Stimulated activated CD4-positive, alpha-beta T cell treated with anti-CD3 and anti-CD28 coated beads, Interleukin-2, amount 100 ng/mL, for 48 hours (primary cell): Measurements from ENCODE around the gene SLC25A19.
"Not testable (repeated sequence)": the region's sequence is repeated elsewhere in the genome, so short reads cannot be mapped to it uniquely, and the experiment has no call there.

ENCODE experiments used
- DNase-seq, 2 donors: peaks; one replicate each; pipeline ENCODE4 v3.0.0-alpha.2; 2020

SLC25A19 gene

DNA sequence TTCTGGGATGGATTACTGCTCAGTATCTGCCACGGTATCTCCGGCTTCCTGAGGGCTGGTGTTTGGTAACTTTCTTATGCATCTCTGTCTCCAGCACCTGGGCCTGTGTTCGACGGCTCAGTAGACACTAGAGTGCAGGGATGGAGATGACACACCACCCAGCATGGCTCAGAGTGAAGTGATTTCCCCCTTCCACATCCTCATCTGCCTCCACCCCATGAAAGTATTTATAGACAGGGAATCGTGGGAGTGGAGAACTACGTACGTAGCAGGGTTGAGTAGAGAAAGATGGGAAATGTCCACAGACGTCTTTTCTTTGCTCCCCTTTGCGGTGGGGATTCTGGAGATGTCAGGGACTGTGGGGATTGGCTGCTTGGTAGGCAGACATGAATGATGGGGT, 11.8 kb upstream of the SLC25A19 start:
- no peak for DNase-seq

DNA sequence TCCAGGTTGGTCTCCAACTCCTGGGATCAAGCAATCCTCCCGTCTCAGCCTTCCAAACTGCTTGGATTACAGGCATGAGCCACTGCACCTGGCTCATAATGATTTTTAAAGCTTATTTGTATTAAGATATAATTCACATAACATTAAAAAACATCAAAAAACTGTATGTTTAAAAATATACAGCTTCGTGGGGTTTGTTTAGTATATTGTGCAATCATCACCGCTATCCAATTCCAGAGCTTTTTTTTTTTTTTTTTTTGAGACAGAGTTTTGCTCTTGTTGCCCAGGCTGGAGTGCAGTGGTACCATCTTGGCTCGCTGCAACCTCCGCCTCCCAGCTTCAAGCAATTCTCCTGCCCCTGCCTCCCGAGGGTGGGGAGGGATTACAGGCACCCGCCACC, 11.0 kb upstream of the SLC25A19 start:
- no peak for DNase-seq

DNA sequence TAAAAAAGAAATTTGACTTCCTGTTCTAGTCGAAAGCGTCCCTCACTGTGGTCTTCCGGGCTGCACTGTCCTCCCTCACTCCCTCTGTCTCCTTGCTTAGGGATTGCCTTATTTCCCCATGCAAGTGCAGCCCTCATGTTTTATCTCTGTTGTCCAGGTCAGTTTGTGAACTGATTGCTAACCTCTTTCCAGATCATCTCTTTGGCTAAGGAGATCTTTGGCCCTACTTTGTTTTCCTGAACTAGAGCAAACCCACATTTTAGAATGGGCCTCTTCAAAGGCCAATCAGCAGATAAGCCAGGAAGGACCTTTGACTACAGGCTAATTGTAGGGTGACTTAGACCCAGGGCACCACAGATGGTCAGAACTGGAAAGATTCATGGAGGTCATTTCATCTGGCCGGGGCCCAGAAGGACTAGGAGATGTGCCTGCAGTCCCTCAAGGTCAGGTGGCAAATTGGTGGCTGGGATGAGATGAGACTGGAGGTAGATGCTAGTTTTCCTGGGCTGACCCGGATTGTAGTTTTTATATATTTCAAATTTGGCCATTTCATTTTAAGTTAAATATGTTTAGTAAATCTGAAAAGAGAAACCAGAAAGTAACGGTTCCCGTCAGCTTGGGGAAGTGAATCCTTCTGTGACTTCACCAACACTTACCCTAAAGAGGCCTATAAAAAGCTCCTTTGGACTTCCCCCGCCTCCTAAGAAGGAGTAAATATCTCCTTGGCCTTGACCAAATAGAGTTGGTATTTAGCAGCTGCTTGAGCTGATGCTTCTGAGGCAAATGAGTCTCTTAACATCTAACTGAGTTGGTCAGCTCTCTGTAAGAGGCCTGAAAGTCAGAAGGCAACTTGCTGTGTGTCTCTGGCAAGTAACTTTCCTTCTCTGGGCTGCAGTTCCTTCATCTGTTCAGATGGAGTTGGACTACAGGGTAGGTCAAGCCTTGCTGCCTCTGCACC, 6.2 kb upstream of the SLC25A19 start:
- DNase-seq, result peak in 1 of 2 donors; percentile 29

- not testable (repeated sequence) for DNase-seq
Measured at GRCh38 chr17:75292810-75293448, 3.7 kb upstream of the SLC25A19 start.

- DNase-seq, result peak; percentile 51 to 54
Measured at GRCh38 chr17:75289832-75290337, 652 bp upstream of the SLC25A19 start.

GRCh38 chr17:75288770-75289114, 491 bp downstream of the SLC25A19 start:
- peak; percentile 35 to 36 for DNase-seq

DNA sequence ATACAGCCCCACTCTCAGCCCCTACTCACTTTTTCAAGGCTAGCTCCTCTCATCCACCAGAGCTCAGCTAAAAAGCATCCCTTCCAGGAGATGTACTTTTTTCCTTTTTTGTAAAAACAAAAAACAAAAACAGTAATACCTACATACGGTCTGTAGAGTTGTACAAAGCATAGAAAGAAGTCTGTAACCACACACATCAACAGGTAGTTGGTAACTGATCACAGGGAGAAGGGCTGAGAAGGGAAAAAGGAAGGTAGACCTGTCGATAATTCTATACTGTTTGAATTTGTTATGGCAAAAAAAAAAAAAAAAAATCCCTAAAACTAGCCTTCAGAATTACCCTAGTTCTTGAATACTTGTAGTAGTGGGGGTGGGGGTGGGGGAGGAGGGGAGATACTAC, 874 bp downstream of the SLC25A19 start:
- no peak for DNase-seq

DNA sequence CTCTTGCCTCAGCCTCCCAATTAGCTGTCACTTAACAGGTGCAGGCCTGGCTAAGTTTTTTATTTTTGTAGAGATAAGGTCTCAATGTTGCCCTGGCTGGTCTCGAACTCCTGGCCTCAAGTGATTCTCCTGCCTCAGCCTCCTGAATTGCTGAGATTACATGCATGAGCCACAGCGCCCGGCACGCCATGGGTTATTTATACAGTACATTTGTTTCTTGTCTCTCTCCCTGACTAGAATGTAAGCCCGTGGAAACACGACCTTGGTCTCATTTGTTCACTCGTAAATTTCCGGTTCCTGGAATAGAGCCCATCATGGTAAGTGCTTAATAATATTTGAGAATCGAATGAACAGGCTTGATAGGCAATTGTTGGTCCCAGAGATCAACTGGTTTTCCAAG, 2.0 kb downstream of the SLC25A19 start:
- no peak for DNase-seq

GRCh38 chr17:75285123-75285522, 4.1 kb downstream of the SLC25A19 start:
- no peak for DNase-seq

- not testable (repeated sequence) for DNase-seq
Measured at GRCh38 chr17:75280189-75280588, 9.0 kb downstream of the SLC25A19 start.

DNA sequence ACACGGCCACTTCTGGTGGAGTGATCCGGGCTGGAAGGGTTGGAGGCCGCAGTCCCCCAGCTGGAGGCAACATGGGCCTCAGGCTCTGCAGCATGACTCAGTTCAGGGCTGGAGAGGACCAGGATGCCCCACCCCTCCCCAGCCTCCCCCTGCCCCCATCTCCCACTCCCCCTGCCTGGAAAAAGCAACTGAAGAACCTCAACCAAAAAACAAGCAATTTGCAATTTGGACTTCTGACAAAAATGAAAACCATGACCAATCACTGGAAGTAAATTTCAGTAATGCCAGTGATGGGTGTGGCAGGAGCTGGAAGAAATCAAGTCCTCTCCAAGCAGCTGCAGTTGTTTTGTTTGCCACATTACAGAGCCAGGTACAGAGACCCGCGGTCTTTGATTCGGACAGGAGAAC, 11.6 kb downstream of the SLC25A19 start:
- DNase-seq, result no peak

- DNase-seq, result no peak
Measured at GRCh38 chr17:75273977-75274708, 15.1 kb downstream of the SLC25A19 start.

DNA sequence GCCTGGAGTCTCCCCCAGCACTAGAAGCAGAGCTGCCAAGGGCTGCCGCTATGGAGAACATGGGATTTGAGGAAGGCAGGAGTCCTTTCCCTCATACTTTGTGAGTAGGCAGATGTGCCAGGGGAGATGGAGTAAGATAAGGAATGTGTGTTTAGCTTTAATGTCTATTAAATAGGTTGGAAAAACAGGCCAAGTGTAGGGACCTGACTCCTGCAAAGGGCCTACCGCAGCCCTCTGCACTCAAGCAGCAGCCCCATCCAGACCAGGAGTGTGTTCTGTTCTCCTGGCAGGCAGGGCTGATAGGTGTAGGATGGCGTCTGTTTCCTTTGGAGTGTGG, 16.4 kb downstream of the SLC25A19 start:
- no peak for DNase-seq

DNA sequence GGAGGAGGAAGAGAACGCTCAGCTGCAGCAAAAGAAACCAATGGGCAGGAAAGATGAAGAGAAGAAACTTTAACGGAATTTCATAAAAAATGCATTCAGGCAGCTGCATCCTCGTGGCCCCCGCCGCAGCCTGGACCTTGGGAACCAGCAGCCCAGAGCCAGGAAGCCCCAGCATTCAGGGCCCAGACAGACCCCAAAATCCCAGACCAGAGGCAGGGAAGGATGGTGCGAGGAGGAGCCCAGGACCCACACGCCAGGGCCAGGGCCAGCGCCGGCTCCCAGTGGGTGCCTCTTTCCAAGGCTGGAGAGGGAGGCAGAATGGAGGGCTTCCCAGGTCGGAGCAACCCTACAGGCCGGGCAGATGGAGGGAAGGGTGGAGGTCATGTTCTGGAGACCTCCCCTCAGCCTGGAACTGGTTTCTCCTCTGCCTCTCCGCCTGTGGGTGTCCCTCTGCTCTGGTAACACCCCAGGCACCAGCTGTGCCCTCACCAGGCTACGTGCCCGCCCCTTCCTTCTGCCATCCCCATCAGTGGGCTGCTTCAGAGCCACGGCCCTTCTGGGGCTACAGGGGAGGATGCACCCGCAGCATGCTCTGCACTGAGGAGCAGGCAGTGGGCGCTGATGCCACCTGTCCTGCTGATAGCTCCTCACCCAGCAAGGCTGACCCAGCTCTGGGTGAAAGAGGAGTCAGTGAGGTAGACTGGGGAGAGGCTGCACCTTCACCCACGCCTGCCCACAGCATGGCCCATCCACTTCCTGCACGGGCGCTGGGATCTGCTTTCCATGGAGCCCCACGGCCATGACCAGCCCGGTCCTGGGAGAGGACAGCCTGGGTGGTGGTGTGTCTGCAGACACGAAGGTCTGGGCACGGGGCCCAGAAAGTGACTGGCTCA, 17.0 kb downstream of the SLC25A19 start:
- DNase-seq, result no peak

DNA sequence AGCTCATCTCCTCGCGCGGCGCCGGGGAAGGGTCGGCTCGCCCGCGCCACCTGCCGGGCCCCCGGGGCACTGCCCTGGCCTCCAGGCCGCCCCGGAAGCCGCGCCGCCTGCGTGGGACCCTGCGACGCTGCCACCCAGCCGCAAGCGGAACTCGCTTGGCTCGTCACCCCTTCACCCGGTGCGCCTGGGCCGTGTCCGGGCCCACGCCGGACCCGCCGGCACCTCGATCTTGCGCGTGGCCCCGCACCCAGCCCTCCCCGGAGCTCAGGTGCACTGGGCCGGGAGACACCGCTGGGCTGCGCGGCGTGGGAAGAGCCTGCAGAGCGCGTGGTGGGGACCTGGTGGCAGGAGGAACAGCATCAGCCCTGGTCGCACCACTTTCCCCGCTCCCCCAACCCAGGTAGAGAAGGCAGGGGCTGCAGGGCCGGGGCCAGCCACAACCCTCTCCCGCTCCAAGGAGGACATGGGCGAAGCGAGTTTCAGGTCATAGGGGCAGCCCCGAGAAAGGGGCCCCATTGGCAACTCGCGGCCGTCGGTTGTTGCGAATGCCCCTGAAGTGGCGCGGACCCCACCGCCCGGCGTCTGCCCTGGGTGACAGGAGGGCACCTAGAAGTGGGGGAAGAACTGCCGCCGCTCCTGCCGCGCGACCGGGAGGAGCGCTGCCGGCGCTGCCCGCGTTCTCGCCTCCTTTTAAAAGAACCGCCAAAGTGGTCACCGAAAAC, 17.8 kb downstream of the SLC25A19 start:
- DNase-seq, result peak; percentile 84 to 93

DNA sequence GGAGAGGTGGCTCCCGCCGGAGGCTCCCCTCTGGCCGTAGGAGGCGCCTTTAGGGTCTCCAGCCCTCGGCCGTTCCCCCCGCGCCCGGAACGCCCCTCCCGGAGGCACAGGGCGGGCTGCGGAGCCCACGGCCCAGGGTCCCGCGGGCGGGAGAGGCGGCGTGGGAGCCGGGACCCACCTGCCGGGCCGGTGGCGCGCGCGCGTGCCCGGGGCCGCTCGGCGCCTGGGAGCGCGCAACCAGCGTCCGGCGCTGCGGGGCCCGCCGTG, 18.3 kb downstream of the SLC25A19 start, which contains the start of gene MIF4GD:
Gene MIF4GD, minus strand, starts transcription at position 266 of the 267 bp plus-strand sequence. CDS start 1,036 bp downstream, outside the sequence.
- DNase-seq, result no peak

- DNase-seq, result peak; percentile 52 to 55
Measured at GRCh38 chr17:75270218-75270965, 18.8 kb downstream of the SLC25A19 start.

- DNase-seq, result no peak
Measured at GRCh38 chr17:75269844-75270217, 19.4 kb downstream of the SLC25A19 start.

DNA sequence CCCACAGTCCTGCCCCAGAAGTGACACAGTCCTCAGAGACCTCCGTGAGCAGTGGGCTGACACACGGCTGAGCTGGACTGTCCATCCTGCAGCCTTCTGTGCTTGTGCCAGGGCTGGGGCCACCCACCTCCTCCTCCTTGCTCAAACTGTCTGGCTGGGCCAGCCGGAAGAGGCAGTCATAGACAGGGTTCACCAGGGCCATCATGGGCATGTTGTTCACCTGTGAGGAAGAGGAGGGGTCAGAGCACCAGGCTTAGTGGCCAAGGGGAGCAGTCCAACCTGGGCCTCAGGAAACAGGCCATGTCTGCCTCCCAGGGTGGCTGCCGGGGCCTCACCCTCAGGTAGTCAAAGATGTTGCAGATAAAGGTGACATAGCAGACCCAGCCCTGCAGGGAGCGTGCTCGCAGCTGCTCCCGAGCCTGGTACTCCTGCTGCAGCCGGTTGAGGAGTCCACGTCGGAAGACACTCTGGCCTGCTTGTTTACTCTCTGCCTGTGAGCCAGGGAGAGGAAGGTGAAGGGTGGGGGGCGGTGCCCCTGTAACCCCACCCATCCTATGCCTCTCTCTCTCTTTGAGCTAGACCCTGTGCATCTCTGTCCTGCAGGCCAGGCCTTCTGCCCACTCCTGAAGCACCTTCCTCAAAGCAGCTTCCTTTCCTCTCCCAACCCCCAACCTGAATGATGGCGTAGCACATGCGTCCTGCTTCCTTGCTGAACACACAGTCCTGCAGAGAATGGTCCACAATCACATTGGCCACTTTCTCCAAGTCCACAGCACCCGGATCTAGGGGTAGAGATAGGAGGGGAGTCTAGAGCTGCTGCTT, 21.6 kb downstream of the SLC25A19 start:
- no peak for DNase-seq

DNA sequence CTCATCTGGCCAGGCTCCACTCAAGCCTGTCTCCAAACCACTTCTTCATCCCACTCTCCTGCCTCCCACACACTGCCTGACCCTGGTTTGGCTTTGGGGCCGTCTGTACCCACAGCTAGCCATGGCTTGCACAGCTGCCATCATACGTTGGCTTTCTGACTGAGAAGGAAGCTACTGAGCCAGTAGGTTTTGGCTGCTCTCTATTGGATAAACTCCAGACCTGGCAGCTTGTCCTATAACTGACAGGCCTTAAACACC, 22.2 kb downstream of the SLC25A19 start:
- DNase-seq, result no peak
